Measurements from ENCODE around the gene MACROD2. TPM values are rescaled to one million over a fixed set of nuclear protein-coding genes. Genes with fewer than 3 reads are reported as not detected.

MACROD2 gene
- total and polyA plus RNA-seq, 11 donors = 0.54 to 5.4 (median 2.4) TPM

DNA sequence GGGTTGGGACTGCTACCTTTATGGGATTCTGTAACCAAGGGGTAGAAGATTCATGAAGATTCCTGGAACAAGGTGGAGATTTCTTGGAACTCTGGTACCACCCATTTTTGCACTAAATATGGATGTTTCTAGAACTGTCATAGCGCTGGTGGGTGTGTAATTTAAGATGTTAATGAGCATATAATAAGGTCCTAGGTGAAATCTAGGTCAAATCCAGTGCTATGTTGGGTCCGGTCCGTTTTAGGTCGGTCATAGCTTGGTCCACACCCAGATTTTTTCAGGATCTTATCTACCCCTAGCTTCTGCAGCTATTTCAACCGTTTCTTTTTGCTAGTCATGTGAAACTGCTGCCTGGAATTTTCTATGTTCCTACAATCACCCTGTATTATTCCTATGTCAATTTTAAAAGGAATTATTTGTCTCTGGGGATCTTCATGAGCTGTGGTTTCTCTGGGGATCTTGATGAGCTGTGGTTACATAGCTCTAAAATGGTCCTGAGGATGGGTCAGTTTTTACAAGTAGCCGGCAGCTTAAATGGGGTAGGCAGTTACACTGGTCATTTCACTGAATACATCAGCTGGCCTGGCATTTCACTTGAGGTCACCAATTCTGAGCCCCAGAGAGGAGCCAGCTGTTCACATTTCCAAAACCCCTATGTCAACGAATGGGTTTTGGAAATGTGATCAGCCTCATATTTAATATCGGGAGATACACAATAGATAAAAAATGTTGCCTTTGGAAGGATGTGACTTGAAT is 994.4 kb downstream of the MACROD2 start:
- DNase-seq = no peak
- no peak for ATAC-seq
- Histone ChIP-seq H3K4me3 (no peak overlapping the region), H3K4me1 (no peaks in the 10 kb centered on the region), H3K36me3 (no peaks in the 10 kb centered on the region), H3K27ac (no peak overlapping the region), H3K9me3 (no peaks in the 10 kb centered on the region), H3K27me3 (no peaks in the 10 kb centered on the region)
- WGBS, 4 donors = 74 to 84% (median 81%) methylated on average over 8 of the region's 8 CpGs
- intact Hi-C loops (cut with DNase I) = loop anchor here in 1 of 10 donors (10.0 kb wide), 1 partner anchor 855 kb away; no protein-coding TSS in a partner anchor
- TF ChIP-seq POLR2A (IDR thresholded peaks at IDR 0.05) (no peak), CTCF (IDR thresholded peaks at IDR 0.05) (no peak)

DNA sequence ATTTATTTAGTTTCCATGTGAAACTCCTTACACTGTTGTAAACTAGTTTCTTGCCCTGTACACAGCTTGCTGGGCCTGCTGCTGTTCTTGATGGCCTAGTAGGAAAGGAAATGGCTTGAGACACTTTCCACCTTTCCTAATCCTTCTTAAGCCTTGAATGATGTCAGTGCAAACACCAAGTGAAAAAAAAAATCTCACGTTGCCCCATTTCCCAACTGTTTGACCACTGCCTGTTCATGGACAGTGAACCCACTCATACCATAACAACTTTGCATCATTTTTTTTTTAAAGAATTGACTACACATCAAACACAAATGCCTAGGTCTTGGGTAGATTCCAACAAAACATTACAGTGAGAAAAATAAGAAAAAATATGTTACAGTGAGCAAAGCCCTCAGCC is 995.7 kb downstream of the MACROD2 start:
- no peak for ATAC-seq
- WGBS, 4 donors = 78 to 90% (median 81%) methylated on average over 1 of the region's 1 CpG

GRCh38 chr20:14992153-14992552 is 996.8 kb downstream of the MACROD2 start:
- Histone ChIP-seq H3K9me3 (peaks cover 0 to 8% (median 0%) of the 10 kb centered on the region in 12 donors), H3K27me3 (no peaks in the 10 kb centered on the region), H3K4me1 (no peaks in the 10 kb centered on the region), H3K4me3 (no peak overlapping the region), H3K36me3 (no peaks in the 10 kb centered on the region), H3K27ac (no peak overlapping the region)
- DNase-seq (no peak), ATAC-seq (no peak)
- TF ChIP-seq POLR2A (IDR thresholded peaks at IDR 0.05) (no peak), CTCF (IDR thresholded peaks at IDR 0.05) (no peak)
- intact Hi-C loops (cut with DNase I) = loop anchor here in 1 of 10 donors (10.0 kb wide), 1 partner anchor 857 kb away; no protein-coding TSS in a partner anchor

More for the DNA sequence above, 995.7 kb downstream of the MACROD2 start:
- no peak overlapping the region for H3K4me3 ChIP-seq
- H3K4me1 ChIP-seq = no peaks in the 10 kb centered on the region
- H3K27me3 ChIP-seq = no peaks in the 10 kb centered on the region
- intact Hi-C loops (cut with DNase I) = loop anchor here in 1 of 10 donors (10.0 kb wide), 1 partner anchor 856 kb away; no protein-coding TSS in a partner anchor
- H3K36me3 ChIP-seq = no peaks in the 10 kb centered on the region
- no peak for TF ChIP-seq CTCF (IDR thresholded peaks at IDR 0.05)
- TF ChIP-seq POLR2A (IDR thresholded peaks at IDR 0.05) = no peak
- DNase-seq = no peak
- peaks cover 0 to under 1% (median 0%) of the 10 kb centered on the region in 12 donors for H3K9me3 ChIP-seq
- H3K27ac ChIP-seq = no peak overlapping the region

GRCh38 chr20:14992961-14993360 is 997.6 kb downstream of the MACROD2 start:
- H3K9me3 ChIP-seq = peaks cover 0 to 16% (median 0%) of the 10 kb centered on the region in 12 donors
- DNase-seq (no peak), ATAC-seq (no peak)
- H3K4me3 ChIP-seq = no peak overlapping the region
- no peaks in the 10 kb centered on the region for H3K4me1 ChIP-seq
- intact Hi-C loops (cut with DNase I) = loop anchor here in 1 of 10 donors (10.0 kb wide), 1 partner anchor 858 kb away; no protein-coding TSS in a partner anchor
- no peak for TF ChIP-seq POLR2A (IDR thresholded peaks at IDR 0.05)
- TF ChIP-seq CTCF (IDR thresholded peaks at IDR 0.05) = no peak
- H3K36me3 ChIP-seq = no peaks in the 10 kb centered on the region
- no peak overlapping the region for H3K27ac ChIP-seq
- WGBS, 4 donors = 52 to 69% (median 57%) methylated on average over 2 of the region's 2 CpGs
- H3K27me3 ChIP-seq = no peaks in the 10 kb centered on the region
